OCI-LY3 (cell line): ENCODE data around the gene TMEM256.
"Not testable (repeated sequence)": the region's sequence is repeated elsewhere in the genome, so short reads cannot be mapped to it uniquely, and the experiment has no call there.

Experiments
- H2AFZ ChIP-seq: fragments of 200-600, 300-600 bp; shearing (Covaris generic); 2 replicates; pipeline ENCODE4 v1.6.0; 2014; ENCODE audit warnings: antibody characterized with exemption, low read depth, low read length
- H3K27ac ChIP-seq: fragments of 200-600, 300-600 bp; sonication (generic); 2 replicates; pipeline ENCODE4 v1.5.1; 2014; ENCODE audit warnings: mild to moderate bottlenecking, low read length, moderate library complexity, mixed read lengths
- H3K27me3 ChIP-seq: fragments of 200-600, 300-600 bp; sonication (generic); 2 replicates; pipeline ENCODE4 v1.6.1; 2014; ENCODE audit warnings: low read depth, low read length, mixed read lengths
- H3K36me3 ChIP-seq: fragments of 200-600, 300-600 bp; sonication (generic); replicated peaks from 2 replicates; pipeline ENCODE3; 2014; ENCODE audit warnings: low read depth, low read length, mixed read lengths
- H3K4me1 ChIP-seq: fragments of 300-600, 200-600 bp; sonication (generic); 2 replicates; pipeline ENCODE4 v1.6.1; 2014; ENCODE audit warnings: low read length, mixed read lengths
- H3K4me2 ChIP-seq: fragments of 200-600, 300-600 bp; sonication (generic); 2 replicates; pipeline ENCODE4 v1.6.1; 2014; ENCODE audit warnings: low read length, mixed read lengths
- H3K4me3 ChIP-seq: fragments of 300-600, 200-600 bp; sonication (generic); 2 replicates; pipeline ENCODE4 v1.5.1; 2014; ENCODE audit warnings: antibody characterized with exemption, mild to moderate bottlenecking, low read length, moderate library complexity
- H3K79me2 ChIP-seq: fragments of 300-600, 200-600 bp; shearing (Covaris generic); 2 replicates; pipeline ENCODE4 v1.6.1; 2014; ENCODE audit warnings: mild to moderate bottlenecking, low read length, mixed read lengths
- H3K9ac ChIP-seq: fragments of 300-600, 200-600 bp; shearing (Covaris generic); 2 replicates; pipeline ENCODE4 v1.6.0; 2014; ENCODE audit warnings: mild to moderate bottlenecking, low read length, moderate library complexity
- H3K9me3 ChIP-seq: fragments of 200-600, 300-600 bp; shearing (Covaris generic); 2 replicates; pipeline ENCODE4 v1.6.1; 2014; ENCODE audit warnings: low read length, mixed read lengths; ENCODE audit not compliant: insufficient read depth
- H4K20me1 ChIP-seq: fragments of 200-600, 300-600 bp; sonication (generic); 2 replicates; pipeline ENCODE4 v1.6.1; 2016; ENCODE audit warnings: low read length, mixed read lengths; ENCODE audit not compliant: insufficient read depth
- CTCF ChIP-seq: fragments of 200-600, 300-600 bp; sonication (generic); IDR thresholded peaks from 2 replicates; pipeline ENCODE4 v1.5.1; 2014; ENCODE audit warnings: antibody characterized with exemption, low read length, low read depth
- EZH2phosphoT487 ChIP-seq: fragments of 200-600 bp; shearing (Covaris generic); IDR thresholded peaks from 2 replicates; pipeline ENCODE4 v1.6.1; 2018; ENCODE audit warnings: antibody characterized with exemption, mixed run types, low read depth

Gene TMEM256

GRCh38 chr17:7369825-7370224 lies 34.1 kb downstream of the TMEM256 start:
- Histone ChIP-seq H3K4me3 (no peak overlapping the region), H3K36me3 (no peaks in the 10 kb centered on the region), H3K4me1 (no peaks in the 10 kb centered on the region), H2AFZ (no peak overlapping the region), H3K27ac (no peak overlapping the region), H3K27me3 (peaks cover 6% of the 10 kb centered on the region; the same call in 1 of the 2 replicates), H3K9ac (no peak overlapping the region), H4K20me1 (no peaks in the 10 kb centered on the region), H3K9me3 (no peaks in the 10 kb centered on the region), H3K79me2 (no peaks in the 10 kb centered on the region), H3K4me2 (no peak overlapping the region)
- TF ChIP-seq CTCF (no peak), EZH2phosphoT487 (no peak)

GRCh38 chr17:7368599-7368994 lies 35.3 kb downstream of the TMEM256 start:
- not testable (repeated sequence) for H4K20me1 ChIP-seq, H3K4me2 ChIP-seq, H3K9ac ChIP-seq, H2AFZ ChIP-seq, H3K9me3 ChIP-seq, H3K79me2 ChIP-seq, H3K27me3 ChIP-seq, H3K4me3 ChIP-seq, H3K27ac ChIP-seq, H3K36me3 ChIP-seq, H3K4me1 ChIP-seq

- no peak overlapping the region for H2AFZ ChIP-seq
These were observed 35.8 kb downstream of the TMEM256 start for GRCh38 chr17:7367918-7368598.

GRCh38 chr17:7367083-7367482 lies 36.8 kb downstream of the TMEM256 start:
- no peaks in the 10 kb centered on the region for H3K9me3 ChIP-seq
- H3K79me2 ChIP-seq, result no peaks in the 10 kb centered on the region
- no peaks in the 10 kb centered on the region for H3K4me1 ChIP-seq
- peaks cover 6% of the 10 kb centered on the region; the same call in 1 of the 2 replicates for H3K27me3 ChIP-seq
- H3K27ac ChIP-seq, result no peak overlapping the region
- no peak overlapping the region for H3K9ac ChIP-seq
- no peaks in the 10 kb centered on the region for H3K36me3 ChIP-seq
- TF ChIP-seq EZH2phosphoT487, result no peak
- TF ChIP-seq CTCF, result no peak
- H3K4me3 ChIP-seq, result no peak overlapping the region
- no peak overlapping the region for H2AFZ ChIP-seq
- H3K4me2 ChIP-seq, result no peak overlapping the region
- no peaks in the 10 kb centered on the region for H4K20me1 ChIP-seq

More at GRCh38 chr17:7367918-7368598, 35.8 kb downstream of the TMEM256 start:
- Histone ChIP-seq H3K9ac (no peak overlapping the region), H3K4me2 (no peak overlapping the region), H3K9me3 (no peaks in the 10 kb centered on the region), H3K36me3 (no peaks in the 10 kb centered on the region), H3K27ac (no peak overlapping the region), H3K4me3 (no peak overlapping the region), H3K4me1 (no peaks in the 10 kb centered on the region), H3K27me3 (peaks cover 6% of the 10 kb centered on the region; the same call in 1 of the 2 replicates), H4K20me1 (no peaks in the 10 kb centered on the region), H3K79me2 (no peaks in the 10 kb centered on the region)
- TF ChIP-seq EZH2phosphoT487 (no peak), CTCF (no peak)

GRCh38 chr17:7365963-7366362 lies 37.9 kb downstream of the TMEM256 start:
- not testable (repeated sequence) for H2AFZ ChIP-seq, H3K9ac ChIP-seq, H3K27me3 ChIP-seq, H3K36me3 ChIP-seq, H4K20me1 ChIP-seq, H3K4me1 ChIP-seq, H3K9me3 ChIP-seq, H3K4me2 ChIP-seq, H3K4me3 ChIP-seq, H3K27ac ChIP-seq, H3K79me2 ChIP-seq
